Keratinocyte (primary cell): ENCODE data around the gene RELB. TPM values are rescaled to one million over a fixed set of nuclear protein-coding genes. Genes with fewer than 3 reads are reported as not detected.
A peak's percentile ranks its signal among the peaks of the same experiment; 100 is the strongest.
"Not testable (repeated sequence)": the region's sequence is repeated elsewhere in the genome, so short reads cannot be mapped to it uniquely, and the experiment has no call there.

Experiments used
- DNase-seq: peaks from one replicate; pipeline ENCODE4 v3.0.0-alpha.2; 2011; ENCODE audit warnings: low read depth, missing footprints, low spot score
- FAIRE-seq: peaks from 2 replicates; lab custom pipeline; 2011; peaks lifted over from hg19 to GRCh38; lab: Jason Lieb, UNC
- H2AFZ ChIP-seq: 2 replicates; pipeline ENCODE4 v1.6.0; 2012; ENCODE audit warnings: low read length, control low read depth, inconsistent platforms; ENCODE audit not compliant: control insufficient read depth
- H3K27ac ChIP-seq: 2 replicates; pipeline ENCODE4 v1.5.1; 2011; ENCODE audit warnings: low read length; ENCODE audit not compliant: control insufficient read depth, insufficient read depth
- H3K27me3 ChIP-seq: 3 replicates; pipeline ENCODE4 v1.6.0; 2011; ENCODE audit warnings: low read length; ENCODE audit not compliant: control insufficient read depth, insufficient read depth; ENCODE audit errors: extremely low read depth
- H3K36me3 ChIP-seq, 2 experiments: 2 replicates in 1 of 2; 3 replicates in 1 of 2; pipeline ENCODE4 v1.5.1; 2011; ENCODE audit warnings: low read length in 2 of 2, mild to moderate bottlenecking in 1 of 2; ENCODE audit not compliant: control insufficient read depth in 2 of 2, insufficient read depth in 2 of 2; ENCODE audit errors: extremely low read depth in 1 of 2
- H3K4me1 ChIP-seq: 3 replicates; pipeline ENCODE4 v1.5.1; 2011; ENCODE audit warnings: low read length; ENCODE audit not compliant: control insufficient read depth, insufficient read depth; ENCODE audit errors: extremely low read depth
- H3K4me2 ChIP-seq: 3 replicates; pipeline ENCODE4 v1.6.0; 2011; ENCODE audit warnings: low read depth, low read length; ENCODE audit not compliant: control insufficient read depth, insufficient read depth; ENCODE audit errors: extremely low read depth
- H3K4me3 ChIP-seq, 3 experiments: fragments of 200-600 bp in 1 of 3; sonication (generic) in 1 of 3; 2 replicates in 2 of 3; 3 replicates in 1 of 3; pipeline ENCODE4 v1.5.1; 2011 to 2016; ENCODE audit warnings: low read length in 3 of 3, mild to moderate bottlenecking in 3 of 3, control low read depth in 2 of 3, inconsistent platforms in 1 of 3, low read depth in 1 of 3, mixed read lengths in 1 of 3, mixed run types in 1 of 3, moderate library complexity in 1 of 3; ENCODE audit not compliant: control insufficient read depth in 2 of 3, insufficient read depth in 2 of 3; ENCODE audit errors: extremely low read depth in 1 of 3
- H3K79me2 ChIP-seq: 2 replicates; pipeline ENCODE4 v1.6.0; 2012; ENCODE audit warnings: low read length; ENCODE audit not compliant: control insufficient read depth, insufficient read depth
- H3K9ac ChIP-seq: 3 replicates; pipeline ENCODE4 v1.6.0; 2011; ENCODE audit warnings: low read length; ENCODE audit not compliant: control insufficient read depth, insufficient read depth; ENCODE audit errors: extremely low read depth
- H3K9me1 ChIP-seq: 3 replicates; pipeline ENCODE4 v1.6.0; 2011; ENCODE audit warnings: low read length; ENCODE audit not compliant: control insufficient read depth, insufficient read depth; ENCODE audit errors: extremely low read depth
- H3K9me3 ChIP-seq: 2 replicates; pipeline ENCODE4 v1.5.1; 2012; ENCODE audit warnings: low read depth, low read length; ENCODE audit not compliant: control insufficient read depth
- H4K20me1 ChIP-seq: 3 replicates; pipeline ENCODE4 v1.6.0; 2011; ENCODE audit warnings: low read length; ENCODE audit not compliant: control insufficient read depth, insufficient read depth; ENCODE audit errors: extremely low read depth
- CTCF ChIP-seq, 3 experiments: IDR thresholded peaks in 1 of 3; conservative IDR thresholded peaks in 1 of 3; optimal IDR thresholded peaks in 1 of 3; 2 replicates in 2 of 3; 3 replicates in 1 of 3; pipeline versions ENCODE3 to v1.5.1; 2011; ENCODE audit warnings: low read length in 3 of 3, mild to moderate bottlenecking in 3 of 3, moderate library complexity in 2 of 3, control low read depth in 1 of 3, inconsistent platforms in 1 of 3; ENCODE audit not compliant: insufficient read depth in 2 of 3; ENCODE audit errors: extremely low read depth in 1 of 3
- EZH2 ChIP-seq: IDR thresholded peaks from one replicate; pipeline ENCODE4 v1.6.1; 2012; ENCODE audit warnings: inconsistent platforms, mild to moderate bottlenecking, low read length, moderate library complexity
- dilution Hi-C: fragments of 300-500 bp; cut with MboI; formaldehyde crosslinking; loops from one replicate; pipeline ENCODE4 v1.7.0; 2020; ENCODE audit warnings: low sequenced_read_pairs; ENCODE audit not compliant: extremely low pct_ligation_motif_present
- polyA plus RNA-seq, 5 experiments: library from polyadenylated mRNA; depleted of rRNA in 3 of 5; stranded (reverse) in 3 of 5; stranded (forward) in 1 of 5; unstranded in 1 of 5; fragments of >200 nt; gene quantifications; 1 replicate in 1 of 5; 2 replicates in 3 of 5; 3 replicates in 1 of 5; pipeline versions ENCODE4 v1.2.1 to v1.2.3, GENCODE V29; 2011 to 2012; ENCODE audit warnings: missing spikeins in 2 of 5, low read depth in 1 of 5, low replicate concordance in 1 of 5

Gene RELB
- polyA plus RNA-seq, 1 donor (not counting 4 experiments of a cell fraction or from before 2014, with no cell fraction given) = 3.6 TPM

GRCh38 chr19:45000665-45001064, 599 bp upstream of the RELB start:
- dilution Hi-C loops, H3K9me3 ChIP-seq, FAIRE-seq, H3K36me3 ChIP-seq, H3K79me2 ChIP-seq, DNase-seq, H3K27me3 ChIP-seq, H3K4me1 ChIP-seq, H3K9me1 ChIP-seq, H4K20me1 ChIP-seq: not testable (repeated sequence)
- Histone ChIP-seq H3K4me2 (peak overlapping the region; percentile 60), H2AFZ (peak overlapping the region; percentile 70), H3K4me3 (peak overlapping the region in 1 of 3 experiments; percentile 44), H3K9ac (peak overlapping the region; percentile 91), H3K27ac (peak overlapping the region; percentile 59)

- dilution Hi-C loops = no loop called here
- no peak for FAIRE-seq
- H2AFZ ChIP-seq = no peak overlapping the region
- H3K9me3 ChIP-seq = no peaks in the 10 kb centered on the region
- no peaks in the 10 kb centered on the region for H3K9me1 ChIP-seq
- H3K36me3 ChIP-seq = no peaks in the 10 kb centered on the region
- H3K9ac ChIP-seq = no peak overlapping the region
- no peak overlapping the region for H3K27ac ChIP-seq
- no peak overlapping the region for H3K4me2 ChIP-seq
- no peaks in the 10 kb centered on the region for H3K79me2 ChIP-seq
- TF ChIP-seq CTCF (optimal IDR thresholded peaks at IDR 0.05 in 1 of 3, IDR thresholded peaks at IDR 0.05 in 1 of 3, conservative IDR thresholded peaks at IDR 0.05 in 1 of 3; ENCODE audit: extremely low read depth in 1 of 3, insufficient read depth in 2 of 3, low read length in 3 of 3) (no peak), EZH2 (no peak)
- DNase-seq = no peak
- no peaks in the 10 kb centered on the region for H3K27me3 ChIP-seq
- H4K20me1 ChIP-seq = no peaks in the 10 kb centered on the region
- peaks cover 7% of the 10 kb centered on the region for H3K4me1 ChIP-seq
- no peak overlapping the region for H3K4me3 ChIP-seq
Measured at GRCh38 chr19:45003485-45003884, 2.2 kb downstream of the RELB start.

GRCh38 chr19:45005787-45006186, 4.5 kb downstream of the RELB start:
- dilution Hi-C loops = no loop called here
- Histone ChIP-seq H3K79me2 (no peaks in the 10 kb centered on the region), H3K36me3 (peaks cover 0 to 3% of the 10 kb centered on the region in 2 experiments), H3K4me2 (no peak overlapping the region), H3K27ac (no peak overlapping the region), H3K9me3 (no peaks in the 10 kb centered on the region), H3K4me3 (no peak overlapping the region), H4K20me1 (no peaks in the 10 kb centered on the region), H3K4me1 (peaks cover 5% of the 10 kb centered on the region), H2AFZ (no peak overlapping the region), H3K9ac (no peak overlapping the region), H3K9me1 (no peaks in the 10 kb centered on the region), H3K27me3 (no peaks in the 10 kb centered on the region)
- TF ChIP-seq EZH2 (no peak), CTCF (optimal IDR thresholded peaks at IDR 0.05 in 1 of 3, IDR thresholded peaks at IDR 0.05 in 1 of 3, conservative IDR thresholded peaks at IDR 0.05 in 1 of 3; ENCODE audit: extremely low read depth in 1 of 3, insufficient read depth in 2 of 3, low read length in 3 of 3) (no peak)
- DNase-seq = no peak
- FAIRE-seq = no peak
